ENCODE results near the gene TSC1. TPM values are rescaled to one million over a fixed set of nuclear protein-coding genes. Genes with fewer than 3 reads are reported as not detected.

TSC1 gene
- total RNA-seq, 2 experiments from 2014 or later, result 26.1 to 26.6 TPM

DNA sequence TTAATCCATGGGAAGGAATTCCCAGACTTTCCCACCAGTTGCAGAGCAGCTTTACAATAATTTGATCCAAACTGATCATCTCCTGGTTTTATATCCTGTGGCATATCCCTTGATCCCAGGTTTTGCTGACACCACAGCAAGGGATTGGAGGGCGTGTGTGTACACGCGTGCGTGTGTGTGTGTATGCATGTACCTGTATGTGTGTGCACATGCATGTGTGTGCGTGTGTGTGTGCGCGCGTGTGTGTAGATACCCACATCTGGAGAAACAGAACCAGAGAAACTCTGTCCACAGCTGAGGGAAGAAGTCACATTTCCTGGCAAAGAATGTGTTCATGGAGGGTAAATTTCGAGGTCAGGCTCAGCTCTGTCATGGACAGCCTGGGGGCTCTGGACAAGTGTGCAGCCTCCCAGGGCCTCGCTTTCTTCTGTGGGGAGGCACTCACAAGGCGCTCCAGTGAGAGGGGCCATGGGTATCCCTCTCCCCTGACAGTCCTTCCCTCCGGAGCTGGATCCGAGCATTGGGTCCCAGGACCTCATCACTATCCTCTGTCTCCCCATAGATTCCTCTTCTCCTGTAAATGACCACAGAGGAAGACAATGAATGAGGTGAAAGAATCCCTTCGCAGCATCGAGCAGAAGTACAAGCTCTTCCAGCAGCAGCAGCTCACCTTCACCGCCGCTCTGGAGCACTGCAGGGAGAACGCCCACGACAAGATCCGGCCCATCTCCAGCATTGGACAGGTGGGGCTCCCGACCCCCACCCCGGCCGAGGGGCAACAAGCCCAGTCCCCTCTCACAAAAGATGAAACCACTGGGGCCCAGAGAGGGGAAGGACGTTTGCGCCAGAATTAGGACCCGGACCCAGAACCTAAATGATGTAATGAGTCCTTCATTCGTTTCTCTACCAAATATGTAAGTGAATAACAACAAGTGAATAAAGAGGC, 60.8 kb downstream of the TSC1 start:
- Mint-ChIP-seq H3K4me1 (ENCODE audit: low read depth) (peaks cover 51% of the 10 kb centered on the region), H3K27me3 (ENCODE audit: low read depth) (no peaks in the 10 kb centered on the region), H3K4me3 (no peak overlapping the region), H3K9me3 (ENCODE audit: insufficient read depth) (no peaks in the 10 kb centered on the region), H3K36me3 (ENCODE audit: low read depth) (peaks cover 6% of the 10 kb centered on the region), H3K27ac (no peak overlapping the region)
- DNase-seq (no peak), ATAC-seq (no peak)
- POLR2A ChIA-PET, result interaction anchor here (0.6 kb wide), 1 partner anchor 31 kb away, joined by 3 read pairs; no protein-coding TSS in a partner anchor
- CTCF ChIA-PET, result interaction anchor here (1.6 kb wide), 1 partner anchor 18 kb away, joined by 7 read pairs; no protein-coding TSS in a partner anchor

DNA sequence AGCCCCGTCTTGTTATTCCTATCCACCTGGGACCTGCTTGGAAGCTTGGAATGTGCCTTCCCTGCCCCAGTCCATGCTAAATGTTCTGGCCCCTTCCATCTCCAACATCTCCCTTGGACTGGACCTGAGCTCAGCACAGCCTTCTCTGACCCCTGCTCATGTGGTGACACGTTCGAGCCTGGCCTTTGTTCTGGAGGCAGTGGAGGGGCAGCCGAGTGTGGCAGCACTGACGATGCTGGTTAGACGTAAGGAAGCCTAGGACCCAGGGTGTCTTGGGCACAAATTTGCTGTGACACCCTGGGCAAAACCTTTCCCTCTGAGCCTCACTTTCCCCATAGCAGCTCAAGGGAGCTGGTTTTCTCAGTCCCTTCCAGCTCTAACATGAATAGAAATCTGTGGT, 61.8 kb downstream of the TSC1 start:
- H3K4me1 Mint-ChIP-seq (ENCODE audit: low read depth), result peaks cover 43% of the 10 kb centered on the region

GRCh38 chr9:132881826-132882225, 62.6 kb downstream of the TSC1 start:
- Mint-ChIP-seq H3K9me3 (ENCODE audit: insufficient read depth) (no peaks in the 10 kb centered on the region), H3K4me3 (no peak overlapping the region), H3K27me3 (ENCODE audit: low read depth) (no peaks in the 10 kb centered on the region), H3K4me1 (ENCODE audit: low read depth) (peaks cover 44% of the 10 kb centered on the region), H3K27ac (peak overlapping the region; percentile 57), H3K36me3 (ENCODE audit: low read depth) (peaks cover 4% of the 10 kb centered on the region)
- ATAC-seq (no peak), DNase-seq (no peak)
- ChIA-PET CTCF (no interaction called here), POLR2A (no interaction called here)

More for the DNA sequence above, 61.8 kb downstream of the TSC1 start:
- POLR2A ChIA-PET, result no interaction called here
- Mint-ChIP-seq H3K4me3 (no peak overlapping the region), H3K36me3 (ENCODE audit: low read depth) (peaks cover 6% of the 10 kb centered on the region), H3K9me3 (ENCODE audit: insufficient read depth) (no peaks in the 10 kb centered on the region), H3K27me3 (ENCODE audit: low read depth) (no peaks in the 10 kb centered on the region), H3K27ac (peak overlapping the region; percentile 49)
- ATAC-seq, result no peak
- DNase-seq, result no peak
- CTCF ChIA-PET, result interaction anchor here (0.7 to 1.6 kb wide), 2 partner anchors 19 to 34 kb away, joined by 3 to 7 read pairs; no protein-coding TSS in a partner anchor

DNA sequence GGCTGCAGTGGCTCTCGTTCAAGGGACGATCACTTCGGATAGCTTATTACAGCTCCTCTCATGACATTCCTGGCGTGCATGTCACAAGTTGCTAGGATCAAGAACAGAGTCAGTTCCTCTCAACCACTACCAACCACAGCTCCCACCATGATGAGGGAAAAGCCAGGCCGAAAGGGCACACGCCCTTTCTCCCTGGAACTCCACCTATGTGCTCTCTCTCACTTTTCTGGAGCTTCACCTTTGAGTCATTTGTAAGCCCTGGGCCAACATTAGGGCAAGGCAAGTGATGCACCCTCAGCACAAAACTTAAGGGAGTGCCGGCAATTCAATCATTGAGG, 64.1 kb downstream of the TSC1 start:
- no peak for ATAC-seq
- ChIA-PET CTCF (interaction anchor here (1.2 to 2.3 kb wide), 3 partner anchors 17 to 31 kb away, joined by 4 to 18 read pairs (median 17); no protein-coding TSS in a partner anchor), POLR2A (interaction anchor here (0.8 to 2.5 kb wide), 5 partner anchors 8 to 29 kb away, joined by 3 to 15 read pairs (median 6); no protein-coding TSS in a partner anchor)
- peaks cover 40% of the 10 kb centered on the region for H3K4me1 Mint-ChIP-seq (ENCODE audit: low read depth)
- peak overlapping the region; percentile 80 for H3K4me3 Mint-ChIP-seq
- DNase-seq, result no peak
- peaks cover 4% of the 10 kb centered on the region for H3K36me3 Mint-ChIP-seq (ENCODE audit: low read depth)
- H3K27ac Mint-ChIP-seq, result peak overlapping the region; percentile 87
- no peaks in the 10 kb centered on the region for H3K9me3 Mint-ChIP-seq (ENCODE audit: insufficient read depth)
- H3K27me3 Mint-ChIP-seq (ENCODE audit: low read depth), result peaks cover 5% of the 10 kb centered on the region

DNA sequence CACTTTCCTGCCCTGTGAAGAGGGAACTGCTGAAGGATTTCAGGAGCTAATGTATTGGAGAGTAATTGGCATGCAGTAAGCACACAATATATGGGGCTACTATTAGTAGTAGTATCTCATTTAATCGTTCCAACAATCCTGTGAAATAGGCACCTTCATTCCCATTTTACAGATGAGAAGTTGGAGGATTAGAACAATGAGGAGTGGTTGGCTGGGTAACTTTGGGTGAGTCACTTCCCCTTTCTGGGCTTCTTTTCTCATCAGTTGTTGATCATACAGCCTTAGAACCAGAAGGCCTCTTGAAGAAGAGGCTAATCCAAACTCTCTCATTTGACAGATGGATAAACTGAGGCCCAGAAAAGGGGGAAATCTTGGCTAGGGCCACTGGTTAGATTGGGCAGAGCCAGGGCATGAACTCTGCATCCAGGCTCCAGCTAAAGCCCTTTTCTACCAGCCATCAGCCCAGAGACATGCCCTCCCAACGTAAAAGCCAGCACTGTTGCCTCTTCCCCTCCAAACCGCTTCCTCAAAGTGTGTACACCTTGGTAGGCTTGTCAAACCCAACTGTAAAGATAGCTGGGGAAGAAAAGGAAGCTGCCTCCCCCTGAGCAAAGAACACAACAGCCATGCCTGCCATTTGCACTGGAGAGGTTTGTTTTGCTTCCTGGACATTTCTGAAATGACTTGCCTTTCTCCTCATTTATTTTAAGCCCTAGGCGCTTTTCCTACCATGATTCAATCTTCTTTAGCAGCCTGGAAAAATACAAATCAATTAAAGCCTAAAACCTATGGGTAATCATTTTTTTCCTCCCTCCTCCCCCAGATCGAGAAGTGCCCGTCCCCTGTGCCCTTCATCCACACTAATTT, 64.7 kb downstream of the TSC1 start:
- ChIA-PET CTCF (interaction anchor here (1.2 to 2.3 kb wide), 4 partner anchors 15 to 30 kb away, joined by 3 to 18 read pairs (median 10); no protein-coding TSS in a partner anchor), POLR2A (interaction anchor here (0.8 to 2.5 kb wide), 6 partner anchors 8 to 29 kb away, joined by 3 to 15 read pairs (median 5); no protein-coding TSS in a partner anchor)
- Mint-ChIP-seq H3K27me3 (ENCODE audit: low read depth) (peaks cover 5% of the 10 kb centered on the region), H3K4me1 (ENCODE audit: low read depth) (peaks cover 40% of the 10 kb centered on the region), H3K4me3 (peak overlapping the region; percentile 80), H3K36me3 (ENCODE audit: low read depth) (peaks cover 4% of the 10 kb centered on the region), H3K9me3 (ENCODE audit: insufficient read depth) (no peaks in the 10 kb centered on the region), H3K27ac (peak overlapping the region; percentile 87)
- peak; percentile 50 for ATAC-seq
- peak; percentile 60 for DNase-seq

- H3K4me3 Mint-ChIP-seq, result peak within 1 kb of the TSS; percentile 80
- DNase-seq, result peak; percentile 51
- peak; percentile 40 for ATAC-seq
- peaks cover 5% of the 10 kb centered on the region for H3K27me3 Mint-ChIP-seq (ENCODE audit: low read depth)
- peaks cover 40% of the 10 kb centered on the region for H3K4me1 Mint-ChIP-seq (ENCODE audit: low read depth)
- no peaks in the 10 kb centered on the region for H3K9me3 Mint-ChIP-seq (ENCODE audit: insufficient read depth)
- peaks cover 4% of the 10 kb centered on the region for H3K36me3 Mint-ChIP-seq (ENCODE audit: low read depth)
- POLR2A ChIA-PET, result interaction anchor here (0.9 to 2.5 kb wide), 3 partner anchors 10 to 28 kb away, joined by 4 to 15 read pairs (median 6); no protein-coding TSS in a partner anchor
- CTCF ChIA-PET, result interaction anchor here (1.2 to 2.3 kb wide), 4 partner anchors 15 to 29 kb away, joined by 3 to 18 read pairs (median 10); no protein-coding TSS in a partner anchor
- H3K27ac Mint-ChIP-seq, result peak within 1 kb of the TSS; percentile 87
Measured at GRCh38 chr9:132878695-132879456, 65.5 kb downstream of the TSC1 start, which contains the start of gene SPACA9. Gene SPACA9 (plus strand): TSS chr9:132878898. CDS start chr9:132883948, 5,050 bp downstream.

- H3K27ac Mint-ChIP-seq, result peak within 1 kb of the TSS; percentile 87
- H3K4me3 Mint-ChIP-seq, result peak within 1 kb of the TSS; percentile 80
- POLR2A ChIA-PET, result interaction anchor here (1.1 to 2.5 kb wide), 2 partner anchors 16 to 24 kb away, joined by 3 to 15 read pairs; no protein-coding TSS in a partner anchor
- ATAC-seq (peak; percentile 82), DNase-seq (peak; percentile 78)
- H3K4me1 Mint-ChIP-seq (ENCODE audit: low read depth), result peaks cover 45% of the 10 kb centered on the region
- H3K36me3 Mint-ChIP-seq (ENCODE audit: low read depth), result peaks cover 4% of the 10 kb centered on the region
- CTCF ChIA-PET, result interaction anchor here (1.0 to 2.2 kb wide), 4 partner anchors 16 to 29 kb away, joined by 3 to 18 read pairs (median 6); no protein-coding TSS in a partner anchor
- no peaks in the 10 kb centered on the region for H3K9me3 Mint-ChIP-seq (ENCODE audit: insufficient read depth)
- H3K27me3 Mint-ChIP-seq (ENCODE audit: low read depth), result peaks cover 5% of the 10 kb centered on the region
Measured at GRCh38 chr9:132877824-132878694, 66.4 kb downstream of the TSC1 start, which contains the start of gene AK8. Gene AK8 (minus strand): TSS chr9:132878284. CDS start chr9:132878255, 29 bp downstream.

DNA sequence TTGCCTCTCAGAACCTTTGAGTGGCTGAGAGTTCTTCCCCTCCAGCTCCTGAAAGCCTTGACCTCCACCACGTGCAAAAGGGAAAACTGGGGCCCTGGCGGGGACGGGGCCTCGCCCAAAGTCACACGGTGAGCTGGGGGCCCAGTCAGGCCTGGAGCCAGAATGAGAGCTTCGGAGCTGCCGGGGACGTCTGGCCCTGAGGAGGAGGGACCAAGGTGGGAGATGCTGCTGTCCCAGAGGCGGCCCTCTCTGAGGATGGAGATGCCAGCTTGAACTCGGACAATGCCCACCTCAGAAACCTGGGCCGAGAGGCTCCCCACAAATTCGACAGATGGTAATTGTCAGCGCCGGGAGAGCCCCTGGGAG, 67.0 kb downstream of the TSC1 start:
- Mint-ChIP-seq H3K4me3 (peak overlapping the region; percentile 76), H3K36me3 (ENCODE audit: low read depth) (peaks cover 4% of the 10 kb centered on the region), H3K9me3 (ENCODE audit: insufficient read depth) (no peaks in the 10 kb centered on the region), H3K4me1 (ENCODE audit: low read depth) (peaks cover 38% of the 10 kb centered on the region), H3K27ac (no peak overlapping the region), H3K27me3 (ENCODE audit: low read depth) (peaks cover 5% of the 10 kb centered on the region)
- CTCF ChIA-PET, result interaction anchor here (1.0 to 1.6 kb wide), 3 partner anchors 25 to 144 kb away, joined by 3 to 8 read pairs (median 4); no protein-coding TSS in a partner anchor
- ATAC-seq (no peak), DNase-seq (no peak)
- POLR2A ChIA-PET, result interaction anchor here (1.1 kb wide), 1 partner anchor 15 kb away, joined by 3 read pairs; no protein-coding TSS in a partner anchor

- POLR2A ChIA-PET, result interaction anchor here (1.1 kb wide), 1 partner anchor 14 kb away, joined by 3 read pairs; no protein-coding TSS in a partner anchor
- H3K27ac Mint-ChIP-seq, result no peak overlapping the region
- ATAC-seq, result no peak
Measured at GRCh38 chr9:132876849-132877248, 67.6 kb downstream of the TSC1 start.

More at GRCh38 chr9:132876849-132877248, 67.6 kb downstream of the TSC1 start:
- DNase-seq, result no peak
- Mint-ChIP-seq H3K9me3 (ENCODE audit: insufficient read depth) (no peaks in the 10 kb centered on the region), H3K4me3 (peak overlapping the region; percentile 76), H3K27me3 (ENCODE audit: low read depth) (peaks cover 5% of the 10 kb centered on the region), H3K36me3 (ENCODE audit: low read depth) (peaks cover 4% of the 10 kb centered on the region), H3K4me1 (ENCODE audit: low read depth) (peaks cover 32% of the 10 kb centered on the region)
- CTCF ChIA-PET, result interaction anchor here (1.0 to 1.6 kb wide), 2 partner anchors 28 to 145 kb away, joined by 4 to 8 read pairs; no protein-coding TSS in a partner anchor

All from activated CD8-positive, alpha-beta T cell treated with anti-CD3 and anti-CD28 coated beads, Interleukin-2, amount 10 ng/mL, durations not matched to agents 7 days and 5 days (primary cell).